Hepatocyte (in vitro differentiated cells): ENCODE data around the gene HEXB. TPM values are rescaled to one million over a fixed set of nuclear protein-coding genes. Genes with fewer than 3 reads are reported as not detected.

Experiments used
- DNase-seq: peaks from one replicate; pipeline ENCODE4 v3.0.0-alpha.2; 2016; ENCODE audit warnings: low spot score
- H2AFZ ChIP-seq: fragments of 200-600 bp; sonication (generic); 2 replicates; pipeline ENCODE4 v1.6.0; 2016; ENCODE audit warnings: antibody characterized with exemption, mild to moderate bottlenecking
- H3K27ac ChIP-seq: fragments of 200-600 bp; sonication (generic); 2 replicates; pipeline ENCODE4 v1.5.1; 2016; ENCODE audit warnings: mild to moderate bottlenecking
- H3K27me3 ChIP-seq: fragments of 200-600 bp; sonication (generic); 2 replicates; pipeline ENCODE4 v1.6.1; 2016
- H3K36me3 ChIP-seq: fragments of 200-600 bp; sonication (generic); replicated peaks from 2 replicates; pipeline ENCODE4 v1.5.1; 2016; ENCODE audit warnings: low read depth; ENCODE audit not compliant: insufficient read depth
- H3K4me1 ChIP-seq: fragments of 200-600 bp; sonication (generic); 2 replicates; pipeline ENCODE4 v1.5.1; 2016; ENCODE audit warnings: mild to moderate bottlenecking, moderate library complexity; ENCODE audit not compliant: insufficient read depth
- H3K4me2 ChIP-seq: fragments of 200-600 bp; sonication (generic); 2 replicates; pipeline ENCODE4 v1.6.0; 2016
- H3K4me3 ChIP-seq: fragments of 200-600 bp; sonication (generic); 2 replicates; pipeline ENCODE4 v1.5.1; 2016; ENCODE audit warnings: mild to moderate bottlenecking
- H3K79me2 ChIP-seq: fragments of 200-600 bp; sonication (generic); 2 replicates; pipeline ENCODE4 v1.6.0; 2017; ENCODE audit warnings: mild to moderate bottlenecking
- H3K9me2 ChIP-seq: fragments of 200-600 bp; sonication (generic); replicated peaks from 2 replicates; pipeline ENCODE4 v1.6.0; 2017; ENCODE audit warnings: mild to moderate bottlenecking; ENCODE audit not compliant: insufficient read depth
- H3K9me3 ChIP-seq: fragments of 200-600 bp; sonication (generic); 2 replicates; pipeline ENCODE4 v1.5.1; 2016; ENCODE audit warnings: low read depth, mild to moderate bottlenecking
- H4K20me1 ChIP-seq: fragments of 200-600 bp; sonication (generic); 2 replicates; pipeline ENCODE4 v1.6.0; 2016; ENCODE audit warnings: mild to moderate bottlenecking; ENCODE audit not compliant: insufficient read depth, poor library complexity, severe bottlenecking
- CTCF ChIP-seq: fragments of 200-600 bp; sonication (generic); IDR thresholded peaks from 2 replicates; pipeline ENCODE4 v1.5.1; 2016; ENCODE audit warnings: antibody characterized with exemption, mild to moderate bottlenecking; ENCODE audit not compliant: poor library complexity
- EZH2 ChIP-seq: fragments of 200-600 bp; sonication (generic); IDR thresholded peaks from 2 replicates; pipeline ENCODE4 v1.6.1; 2016; ENCODE audit warnings: antibody characterized with exemption, mild to moderate bottlenecking, borderline replicate concordance
- EZH2phosphoT487 ChIP-seq: fragments of 200-600 bp; sonication (generic); IDR thresholded peaks from one replicate; pipeline ENCODE4 v1.6.1; 2018; ENCODE audit warnings: antibody characterized with exemption, mild to moderate bottlenecking, low read depth, moderate library complexity; ENCODE audit not compliant: unreplicated experiment, severe bottlenecking
- WGBS: methylation state at CpG from one replicate; pipeline ENCODE4 v1.1.6; 2016; ENCODE audit warnings: low lambda C conversion rate; ENCODE audit errors: missing lambda C conversion rate; 5-methylcytosine and 5-hydroxymethylcytosine counted together
- polyA plus RNA-seq: library from polyadenylated mRNA; unstranded; fragments of >200 nt; fragmentation: Nextera tagmentation; extraction: Ambion mirVana; gene quantifications from 2 replicates; pipeline ENCODE4 v1.2.1, GENCODE V29; 2016
- total RNA-seq: library from RNA; depleted of rRNA; stranded (reverse); fragments of >200 nt; gene quantifications from 2 replicates; pipeline ENCODE4 v1.2.3, GENCODE V29; 2014

Gene HEXB
- total and polyA plus RNA-seq, 2 experiments from 2014 or later = 224 to 226 TPM

DNA sequence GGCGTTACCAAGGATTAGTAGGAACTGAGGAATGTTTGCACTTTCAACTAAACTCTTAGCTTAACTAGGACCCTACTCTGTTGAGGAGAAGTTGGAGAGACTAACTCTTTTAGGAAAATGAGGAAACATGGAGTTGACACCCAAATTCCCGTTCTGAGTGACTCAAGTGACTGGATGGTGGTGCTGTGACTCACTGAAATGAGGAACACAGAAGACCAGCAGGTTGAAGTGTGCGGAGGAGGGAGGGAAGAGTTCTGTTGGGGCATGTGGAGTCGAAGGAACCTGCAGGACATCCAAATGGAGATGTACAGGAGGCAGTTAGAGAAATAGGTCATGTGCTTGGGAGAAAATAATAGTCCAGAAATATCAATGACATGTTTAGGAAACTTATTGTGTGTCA lies 8.2 kb downstream of the HEXB start:
- H4K20me1 ChIP-seq = no peaks in the 10 kb centered on the region
- no peak overlapping the region for H3K4me3 ChIP-seq
- H3K9me2 ChIP-seq = no peaks in the 10 kb centered on the region
- H3K27me3 ChIP-seq = no peaks in the 10 kb centered on the region
- no peaks in the 10 kb centered on the region for H3K36me3 ChIP-seq
- no peaks in the 10 kb centered on the region for H3K4me1 ChIP-seq
- no peak for DNase-seq
- H3K9me3 ChIP-seq = no peaks in the 10 kb centered on the region
- WGBS = 94% methylated on average over 4 of the region's 4 CpGs
- H3K27ac ChIP-seq = no peak overlapping the region
- no peak overlapping the region for H2AFZ ChIP-seq
- TF ChIP-seq EZH2phosphoT487 (no peak), EZH2 (no peak), CTCF (no peak)
- H3K4me2 ChIP-seq = no peak overlapping the region
- peaks cover 5% of the 10 kb centered on the region for H3K79me2 ChIP-seq

DNA sequence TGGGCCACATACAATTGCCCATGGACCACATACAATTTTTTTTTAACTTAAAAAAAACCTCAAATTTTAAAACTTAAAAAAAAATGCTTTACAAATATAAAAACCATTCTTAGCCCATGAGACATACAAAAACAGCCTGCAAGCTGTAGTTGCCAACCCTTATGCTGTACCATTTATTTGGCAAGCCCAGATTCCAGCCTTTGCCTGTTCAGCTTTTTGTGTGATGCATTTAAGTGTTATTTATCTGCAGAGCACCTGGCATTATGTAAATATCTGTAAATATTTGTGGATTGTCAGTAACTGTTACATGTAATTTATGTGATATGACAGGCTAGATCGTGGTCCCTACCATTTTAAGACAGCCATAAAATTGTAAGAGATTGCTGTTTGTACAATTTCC lies 32.6 kb downstream of the HEXB start:
- H2AFZ ChIP-seq = no peak overlapping the region
- no peaks in the 10 kb centered on the region for H3K36me3 ChIP-seq
- TF ChIP-seq EZH2phosphoT487 (no peak), CTCF (no peak), EZH2 (no peak)
- no peaks in the 10 kb centered on the region for H3K9me3 ChIP-seq
- H3K4me1 ChIP-seq = no peaks in the 10 kb centered on the region
- no peak overlapping the region for H3K4me2 ChIP-seq
- 67% methylated on average over 1 of the region's 1 CpG for WGBS
- H3K4me3 ChIP-seq = no peak overlapping the region
- H3K79me2 ChIP-seq = no peaks in the 10 kb centered on the region
- no peaks in the 10 kb centered on the region for H4K20me1 ChIP-seq
- no peak overlapping the region for H3K27ac ChIP-seq
- no peak for DNase-seq
- H3K9me2 ChIP-seq = no peaks in the 10 kb centered on the region
- H3K27me3 ChIP-seq = no peaks in the 10 kb centered on the region

GRCh38 chr5:74722271-74722670 lies 37.2 kb downstream of the HEXB start:
- Histone ChIP-seq H3K36me3 (no peaks in the 10 kb centered on the region), H3K27ac (no peak overlapping the region), H3K4me3 (no peak overlapping the region), H3K4me1 (no peaks in the 10 kb centered on the region), H3K79me2 (no peaks in the 10 kb centered on the region), H4K20me1 (no peaks in the 10 kb centered on the region), H3K9me2 (no peaks in the 10 kb centered on the region), H2AFZ (no peak overlapping the region), H3K27me3 (no peaks in the 10 kb centered on the region), H3K4me2 (no peak overlapping the region), H3K9me3 (no peaks in the 10 kb centered on the region)
- TF ChIP-seq CTCF (no peak), EZH2 (no peak), EZH2phosphoT487 (no peak)
- no peak for DNase-seq
- WGBS = 83% methylated on average over 1 of the region's 1 CpG

- no peak overlapping the region for H3K4me2 ChIP-seq
- no peak overlapping the region for H2AFZ ChIP-seq
- H3K79me2 ChIP-seq = no peaks in the 10 kb centered on the region
- H3K4me3 ChIP-seq = no peak overlapping the region
- no peaks in the 10 kb centered on the region for H3K9me2 ChIP-seq
- H3K27me3 ChIP-seq = no peaks in the 10 kb centered on the region
- 65% methylated on average over 1 of the region's 1 CpG for WGBS
- no peak for DNase-seq
- TF ChIP-seq CTCF (no peak), EZH2 (no peak), EZH2phosphoT487 (no peak)
- H3K9me3 ChIP-seq = no peaks in the 10 kb centered on the region
- no peaks in the 10 kb centered on the region for H4K20me1 ChIP-seq
- no peaks in the 10 kb centered on the region for H3K4me1 ChIP-seq
- H3K36me3 ChIP-seq = no peaks in the 10 kb centered on the region
- H3K27ac ChIP-seq = no peak overlapping the region
Measured at GRCh38 chr5:74725331-74725730, 40.3 kb downstream of the HEXB start.
